MM.1S (cell line): ENCODE results near the gene CFAP74.

Experiments
- DNase-seq: peaks from one replicate; pipeline ENCODE4 v3.0.0-alpha.2; 2015
- H2AFZ ChIP-seq: fragments of 300-600 bp; sonication (generic); 2 replicates; pipeline ENCODE4 v1.6.0; 2016; ENCODE audit warnings: antibody characterized with exemption, low read length
- H3F3A ChIP-seq: fragments of 300-600 bp; sonication (generic); 2 replicates; pipeline ENCODE4 v1.6.1; 2016; ENCODE audit warnings: mild to moderate bottlenecking, antibody characterized with exemption, low read length, moderate library complexity, mixed read lengths; ENCODE audit not compliant: insufficient read depth
- H3K27ac ChIP-seq: fragments of 300-600 bp; sonication (generic); 2 replicates; pipeline ENCODE4 v1.5.1; 2016; ENCODE audit warnings: mild to moderate bottlenecking, low read length
- H3K27me3 ChIP-seq: fragments of 300-600 bp; sonication (generic); replicated peaks from 2 replicates; pipeline ENCODE4 v1.6.0; 2016; ENCODE audit warnings: low read length; ENCODE audit not compliant: insufficient read depth
- H3K36me3 ChIP-seq: fragments of 300-600 bp; sonication (generic); replicated peaks from 2 replicates; pipeline ENCODE4 v1.6.1; 2016; ENCODE audit warnings: mild to moderate bottlenecking, low read length, mixed read lengths; ENCODE audit not compliant: insufficient read depth
- H3K4me1 ChIP-seq: fragments of 300-600 bp; sonication (generic); 2 replicates; pipeline ENCODE4 v1.6.1; 2016; ENCODE audit warnings: low read length, mixed read lengths
- H3K4me2 ChIP-seq: fragments of 300-600 bp; sonication (generic); 2 replicates; pipeline ENCODE4 v1.6.0; 2016; ENCODE audit warnings: low read depth, low read length
- H3K4me3 ChIP-seq: fragments of 300-600 bp; sonication (generic); 2 replicates; pipeline ENCODE4 v1.5.1; 2016; ENCODE audit warnings: low read length, mixed read lengths
- H3K79me2 ChIP-seq: fragments of 300-600 bp; sonication (generic); 2 replicates; pipeline ENCODE4 v1.6.1; 2016; ENCODE audit warnings: mixed run types, low read length, mixed read lengths
- H3K9ac ChIP-seq: fragments of 300-600 bp; sonication (generic); 2 replicates; pipeline ENCODE4 v1.6.1; 2016; ENCODE audit warnings: low read length, mixed read lengths
- H3K9me2 ChIP-seq: fragments of 300-600 bp; sonication (generic); replicated peaks from 2 replicates; pipeline ENCODE4 v1.6.1; 2016; ENCODE audit warnings: mild to moderate bottlenecking, low read length, mixed read lengths; ENCODE audit not compliant: insufficient read depth
- H3K9me3 ChIP-seq: fragments of 300-600 bp; sonication (generic); replicated peaks from 2 replicates; pipeline ENCODE4 v1.6.1; 2016; ENCODE audit warnings: mild to moderate bottlenecking, low read length, mixed read lengths; ENCODE audit not compliant: insufficient read depth
- H4K20me1 ChIP-seq: fragments of 300-600 bp; sonication (generic); 2 replicates; pipeline ENCODE4 v1.6.1; 2016; ENCODE audit warnings: mild to moderate bottlenecking, low read length, moderate library complexity, mixed read lengths; ENCODE audit not compliant: insufficient read depth
- EZH2 ChIP-seq: fragments of 300-600 bp; sonication (generic); optimal IDR thresholded peaks from 2 replicates; pipeline ENCODE3; 2017; ENCODE audit warnings: low read depth, mild to moderate bottlenecking, antibody characterized with exemption, low read length, mixed read lengths
- EZH2phosphoT487 ChIP-seq: fragments of 300-600 bp; sonication (generic); IDR thresholded peaks from 2 replicates; pipeline ENCODE4 v1.6.1; 2018; ENCODE audit warnings: antibody characterized with exemption, low read length
- TF ChIP-seq, protein P1 (sequence below): fragments of 300-600 bp; sonication (generic); IDR thresholded peaks from 2 replicates; pipeline ENCODE4 v1.5.1; 2016; ENCODE audit warnings: antibody characterized with exemption, low read length, mixed read lengths

Gene CFAP74

DNA sequence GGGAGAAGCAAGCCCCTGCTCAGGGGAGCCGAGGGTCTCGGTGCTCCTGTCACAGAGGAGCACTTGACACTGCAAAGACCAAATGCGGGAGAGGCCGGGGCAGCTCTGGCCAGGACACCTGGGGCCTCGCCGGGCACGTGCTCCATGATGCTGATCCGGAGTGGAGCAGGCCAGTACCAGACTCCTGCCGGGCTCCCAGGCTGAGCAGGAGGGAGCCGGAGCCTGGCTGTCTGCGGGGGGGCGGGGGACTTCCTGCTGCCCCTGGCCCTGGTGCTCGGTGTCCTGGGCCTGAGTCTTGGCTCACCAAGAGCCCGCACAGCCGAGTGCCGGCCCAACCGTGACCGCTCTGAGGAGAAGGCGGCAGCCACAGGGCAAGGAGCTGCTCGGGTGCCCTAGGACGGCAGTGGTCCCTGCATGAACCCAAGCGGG, 46.0 kb downstream of the CFAP74 start:
- Histone ChIP-seq H4K20me1 (no peaks in the 10 kb centered on the region), H3K9ac (no peak overlapping the region), H3K4me1 (no peaks in the 10 kb centered on the region), H3K79me2 (no peaks in the 10 kb centered on the region), H3K27ac (no peak overlapping the region), H3K4me2 (no peak overlapping the region), H2AFZ (no peak overlapping the region), H3K9me3 (no peaks in the 10 kb centered on the region), H3K27me3 (peaks cover 95% of the 10 kb centered on the region), H3K36me3 (no peaks in the 10 kb centered on the region), H3K9me2 (no peaks in the 10 kb centered on the region), H3K4me3 (no peak overlapping the region), H3F3A (no peaks in the 10 kb centered on the region)
- TF ChIP-seq EZH2phosphoT487: no peak
- TF ChIP-seq, protein P1, sequence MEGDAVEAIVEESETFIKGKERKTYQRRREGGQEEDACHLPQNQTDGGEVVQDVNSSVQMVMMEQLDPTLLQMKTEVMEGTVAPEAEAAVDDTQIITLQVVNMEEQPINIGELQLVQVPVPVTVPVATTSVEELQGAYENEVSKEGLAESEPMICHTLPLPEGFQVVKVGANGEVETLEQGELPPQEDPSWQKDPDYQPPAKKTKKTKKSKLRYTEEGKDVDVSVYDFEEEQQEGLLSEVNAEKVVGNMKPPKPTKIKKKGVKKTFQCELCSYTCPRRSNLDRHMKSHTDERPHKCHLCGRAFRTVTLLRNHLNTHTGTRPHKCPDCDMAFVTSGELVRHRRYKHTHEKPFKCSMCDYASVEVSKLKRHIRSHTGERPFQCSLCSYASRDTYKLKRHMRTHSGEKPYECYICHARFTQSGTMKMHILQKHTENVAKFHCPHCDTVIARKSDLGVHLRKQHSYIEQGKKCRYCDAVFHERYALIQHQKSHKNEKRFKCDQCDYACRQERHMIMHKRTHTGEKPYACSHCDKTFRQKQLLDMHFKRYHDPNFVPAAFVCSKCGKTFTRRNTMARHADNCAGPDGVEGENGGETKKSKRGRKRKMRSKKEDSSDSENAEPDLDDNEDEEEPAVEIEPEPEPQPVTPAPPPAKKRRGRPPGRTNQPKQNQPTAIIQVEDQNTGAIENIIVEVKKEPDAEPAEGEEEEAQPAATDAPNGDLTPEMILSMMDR: no peak
- TF ChIP-seq EZH2: no peak
- DNase-seq: no peak

DNA sequence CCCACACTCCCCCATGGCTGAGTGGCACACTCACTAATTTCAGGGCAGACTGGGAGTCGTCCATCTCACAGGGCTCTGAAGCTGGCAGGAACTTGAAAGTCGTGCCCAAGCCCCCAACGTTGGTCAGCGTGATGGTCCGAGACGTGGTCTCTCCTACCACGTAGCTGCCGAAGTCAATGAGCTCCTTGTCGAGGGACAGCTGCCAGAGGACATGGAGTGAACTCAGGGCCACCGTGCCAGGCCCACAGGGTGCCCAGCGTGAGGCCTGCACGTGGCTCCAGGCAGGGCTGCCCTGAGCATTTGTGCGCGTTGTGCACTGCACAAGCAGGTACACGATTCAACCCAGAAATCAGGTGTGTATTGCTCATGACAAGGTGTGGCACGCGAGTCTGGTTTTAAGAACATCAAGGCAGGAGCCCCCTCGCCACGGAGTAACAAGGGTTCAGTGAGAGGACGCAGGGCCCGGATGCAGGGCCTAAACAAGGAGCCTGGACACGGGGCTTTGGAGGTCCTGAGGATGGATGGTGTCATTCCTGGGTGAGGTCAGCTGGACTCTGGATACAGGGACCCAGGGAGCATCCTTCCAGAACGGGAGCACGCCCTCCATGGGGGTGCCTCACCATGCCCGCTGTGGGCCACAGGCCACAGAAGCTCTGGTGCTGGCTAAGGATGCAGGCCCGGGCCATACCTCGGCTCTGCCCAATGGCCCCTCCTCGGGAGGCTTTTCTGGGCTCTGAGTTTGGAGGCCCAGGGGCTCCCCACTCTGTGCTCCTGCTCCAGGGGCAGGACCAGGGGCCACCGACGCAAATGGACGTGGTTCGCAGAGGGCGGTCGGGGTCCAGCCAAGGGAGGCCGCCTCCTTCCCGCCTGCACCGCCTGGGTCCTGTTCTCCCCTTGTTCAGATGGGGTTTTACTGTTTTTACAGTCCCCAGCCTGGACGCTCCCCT, 46.7 kb downstream of the CFAP74 start:
- no peaks in the 10 kb centered on the region for H3F3A ChIP-seq
- H3K9me2 ChIP-seq: no peaks in the 10 kb centered on the region
- no peak for DNase-seq
- no peaks in the 10 kb centered on the region for H3K9me3 ChIP-seq
- H3K4me3 ChIP-seq: no peak overlapping the region
- no peaks in the 10 kb centered on the region for H3K36me3 ChIP-seq
- no peak overlapping the region for H3K27ac ChIP-seq
- H3K9ac ChIP-seq: no peak overlapping the region
- H3K4me1 ChIP-seq: no peaks in the 10 kb centered on the region
- no peak overlapping the region for H3K4me2 ChIP-seq
- no peak overlapping the region for H2AFZ ChIP-seq
- no peaks in the 10 kb centered on the region for H4K20me1 ChIP-seq
- H3K79me2 ChIP-seq: no peaks in the 10 kb centered on the region
- TF ChIP-seq, protein P1: no peak
- no peak for TF ChIP-seq EZH2phosphoT487
- TF ChIP-seq EZH2: no peak
- peaks cover 95% of the 10 kb centered on the region for H3K27me3 ChIP-seq

DNA sequence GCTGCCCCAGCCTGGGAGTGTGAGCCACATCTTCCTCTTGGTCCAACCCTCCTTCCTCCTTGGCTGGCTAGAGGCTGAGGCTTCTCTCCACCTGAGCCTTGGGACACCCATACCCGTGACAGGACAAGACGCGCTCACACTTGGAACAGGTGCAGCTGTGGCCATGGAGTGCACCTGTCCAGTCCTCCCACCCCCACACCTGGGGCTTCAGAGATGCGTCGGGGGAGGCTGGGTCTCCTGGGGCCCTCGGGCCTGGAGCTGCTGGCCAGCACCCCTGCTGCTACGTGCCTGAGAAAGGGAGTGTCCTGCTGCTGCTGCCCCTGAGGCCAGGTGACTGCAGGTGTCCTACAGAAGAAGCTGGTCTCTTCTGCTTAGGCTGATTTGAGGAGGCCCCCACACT, 47.5 kb downstream of the CFAP74 start:
- Histone ChIP-seq H3K9ac (no peak overlapping the region), H2AFZ (no peak overlapping the region), H3K27me3 (peaks cover 95% of the 10 kb centered on the region), H3F3A (no peaks in the 10 kb centered on the region), H3K4me3 (no peak overlapping the region), H3K4me1 (no peaks in the 10 kb centered on the region), H3K9me3 (no peaks in the 10 kb centered on the region), H4K20me1 (no peaks in the 10 kb centered on the region), H3K9me2 (no peaks in the 10 kb centered on the region), H3K79me2 (no peaks in the 10 kb centered on the region), H3K27ac (no peak overlapping the region), H3K4me2 (no peak overlapping the region), H3K36me3 (no peaks in the 10 kb centered on the region)
- TF ChIP-seq, protein P1: no peak
- TF ChIP-seq EZH2 (no peak), EZH2phosphoT487 (no peak)
- DNase-seq: no peak
